Endothelial cell of umbilical vein (primary cell): Measurements from ENCODE around the gene TMEM129. TPM values are rescaled to one million over a fixed set of nuclear protein-coding genes. Genes with fewer than 3 reads are reported as not detected.

Experiments
- BruUV-seq: library from RNA; stranded (reverse); fragments of 400-500 nt; replicated peaks from 2 replicates; lab custom pipeline; 2021; lab: Mats Ljungman, UMichigan
- CTCF ChIA-PET: fragments of 300-600, 350-600 bp; sonication (Branson Sonifier 250); formaldehyde crosslinking; loops from one replicate; lab custom pipeline; 2021; ENCODE audit warnings: antibody characterized with exemption, inconsistent platforms; lab: Charles Lee
- POLR2A ChIA-PET: fragments of 300-600, 350-600 bp; sonication (Branson Sonifier 250); formaldehyde crosslinking; loops from one replicate; lab custom pipeline; 2021; ENCODE audit warnings: antibody characterized with exemption, inconsistent platforms; lab: Charles Lee
- DNase-seq: peaks from one replicate; pipeline ENCODE4 v3.0.0-alpha.2; 2011; ENCODE audit warnings: low read depth, low spot score
- FAIRE-seq: peaks from 2 replicates; lab custom pipeline; 2011; peaks lifted over from hg19 to GRCh38; lab: Jason Lieb, UNC
- H2AFZ ChIP-seq: 2 replicates; pipeline ENCODE4 v1.6.0; 2012; ENCODE audit warnings: low read depth, low read length, control low read depth, inconsistent platforms
- H3K27ac ChIP-seq: 2 replicates; pipeline ENCODE4 v1.5.1; 2011; ENCODE audit warnings: low read depth, mild to moderate bottlenecking, control low read depth, low read length, moderate library complexity; ENCODE audit not compliant: insufficient read depth
- H3K27me3 ChIP-seq, 2 experiments: 2 replicates each; pipeline versions ENCODE4 v1.6.0 to v1.6.1; 2011; ENCODE audit warnings: low read length in 2 of 2, mixed read lengths in 1 of 2; ENCODE audit not compliant: control insufficient read depth in 2 of 2, insufficient read depth in 2 of 2
- H3K36me3 ChIP-seq, 2 experiments: 2 replicates in 1 of 2; 3 replicates in 1 of 2; pipeline ENCODE4 v1.5.1; 2011; ENCODE audit warnings: low read length in 2 of 2, mild to moderate bottlenecking in 1 of 2, moderate library complexity in 1 of 2; ENCODE audit not compliant: control insufficient read depth in 2 of 2, insufficient read depth in 2 of 2; ENCODE audit errors: extremely low read depth in 1 of 2
- H3K4me1 ChIP-seq: 3 replicates; pipeline ENCODE4 v1.5.1; 2011; ENCODE audit warnings: mild to moderate bottlenecking, low read length; ENCODE audit not compliant: control insufficient read depth, insufficient read depth; ENCODE audit errors: extremely low read depth
- H3K4me2 ChIP-seq: 2 replicates; pipeline ENCODE4 v1.6.1; 2011; ENCODE audit warnings: low read length, control low read depth, mixed read lengths; ENCODE audit not compliant: insufficient read depth
- H3K4me3 ChIP-seq, 3 experiments: fragments of 200-600 bp in 1 of 3; sonication (generic), shearing (Covaris generic) in 1 of 3; replicated peaks in 1 of 3; 2 replicates each; pipeline ENCODE4 v1.5.1; 2011 to 2016; ENCODE audit warnings: control low read depth in 3 of 3, low read length in 3 of 3, mild to moderate bottlenecking in 2 of 3, inconsistent platforms in 1 of 3, low read depth in 1 of 3, moderate library complexity in 1 of 3; ENCODE audit not compliant: insufficient read depth in 1 of 3
- H3K79me2 ChIP-seq: 2 replicates; pipeline ENCODE4 v1.6.0; 2012; ENCODE audit warnings: low read length, inconsistent platforms; ENCODE audit not compliant: control insufficient read depth, insufficient read depth
- H3K9ac ChIP-seq: replicated peaks from 2 replicates; pipeline ENCODE3; 2011; ENCODE audit warnings: low read length, control low read depth; ENCODE audit not compliant: insufficient read depth; ENCODE audit errors: extremely low read depth
- H3K9me1 ChIP-seq: replicated peaks from 3 replicates; pipeline ENCODE4 v1.6.0; 2011; ENCODE audit warnings: mild to moderate bottlenecking, low read length; ENCODE audit not compliant: control insufficient read depth, insufficient read depth; ENCODE audit errors: extremely low read depth
- H3K9me3 ChIP-seq: replicated peaks from 2 replicates; pipeline ENCODE4 v1.5.1; 2012; ENCODE audit warnings: low read length, inconsistent platforms; ENCODE audit not compliant: control insufficient read depth, insufficient read depth
- H4K20me1 ChIP-seq: replicated peaks from 2 replicates; pipeline ENCODE3; 2011; ENCODE audit warnings: mild to moderate bottlenecking, low read length; ENCODE audit not compliant: control insufficient read depth, insufficient read depth; ENCODE audit errors: extremely low read depth
- EZH2 ChIP-seq: IDR thresholded peaks from 2 replicates; pipeline ENCODE4 v1.6.1; 2012; ENCODE audit warnings: borderline replicate concordance, low read depth, mild to moderate bottlenecking, moderate library complexity, low read length, inconsistent platforms; ENCODE audit not compliant: severe bottlenecking
- FOS ChIP-seq: IDR thresholded peaks from 2 replicates; pipeline ENCODE4 v1.6.1; 2011; ENCODE audit warnings: mild to moderate bottlenecking, low read length, moderate library complexity, borderline replicate concordance; ENCODE audit not compliant: insufficient read depth
- GATA2 ChIP-seq: IDR thresholded peaks from 2 replicates; pipeline ENCODE4 v1.7.0; 2011; ENCODE audit warnings: low read depth, mild to moderate bottlenecking, moderate library complexity, mixed read lengths, low read length; ENCODE audit not compliant: insufficient read length, insufficient read depth
- JUN ChIP-seq: IDR thresholded peaks from 2 replicates; pipeline ENCODE4 v1.6.1; 2011; ENCODE audit warnings: borderline replicate concordance, low read depth; ENCODE audit not compliant: insufficient read length, insufficient read depth
- MYC ChIP-seq: IDR thresholded peaks from one replicate; pipeline ENCODE4 v1.6.1; 2011; ENCODE audit warnings: mild to moderate bottlenecking, low read depth, low read length
- POLR2A ChIP-seq: IDR thresholded peaks from 2 replicates; pipeline ENCODE4 v1.6.1; 2012; ENCODE audit warnings: low read depth, mild to moderate bottlenecking, control low read depth, low read length
- POLR2AphosphoS5 ChIP-seq: IDR thresholded peaks from 2 replicates; pipeline ENCODE4 v1.6.1; 2012; ENCODE audit warnings: low read depth, mild to moderate bottlenecking, control low read depth, low read length, moderate library complexity; ENCODE audit not compliant: insufficient read depth
- dilution Hi-C: fragments of 300-500 bp; cut with MboI; formaldehyde crosslinking; loops from one replicate; pipeline ENCODE4 v1.15.0; 2019; ENCODE audit warnings: low sequenced_read_pairs; ENCODE audit not compliant: extremely low pct_ligation_motif_present
- intact Hi-C: fragments of 100-400 bp; cut with micrococcal nuclease; formaldehyde crosslinking; loops from one replicate; pipeline ENCODE4 v1.10.0; 2022
- polyA plus RNA-seq, 4 experiments: library from polyadenylated mRNA; depleted of rRNA in 3 of 4; stranded (reverse) in 3 of 4; unstranded in 1 of 4; fragments of >200 nt; gene quantifications; 2 replicates each; pipeline versions ENCODE4 v1.2.1 to v1.2.3, GENCODE V29; 2011 to 2012; ENCODE audit warnings: missing spikeins in 1 of 4
- total RNA-seq: library from RNA; stranded (reverse); gene quantifications from 2 replicates; pipeline ENCODE4 v1.2.3, GENCODE V29; 2021
- TF ChIP-seq, protein P1 (sequence below), 2 donors: IDR thresholded peaks; 1 replicate in 1 of 2; 2 replicates in 1 of 2; pipeline ENCODE4 v1.5.1; 2011; ENCODE audit warnings: low read length in 2 of 2, mild to moderate bottlenecking in 2 of 2, moderate library complexity in 2 of 2, control low read depth in 1 of 2, inconsistent platforms in 1 of 2, low read depth in 1 of 2; ENCODE audit not compliant: insufficient read depth in 1 of 2; ENCODE audit errors: extremely low read depth in 1 of 2
- TF ChIP-seq, protein P2 (sequence below): IDR thresholded peaks from 2 replicates; pipeline ENCODE4 v1.6.1; 2011; ENCODE audit not compliant: insufficient read depth, insufficient read length

The TMEM129 gene
- total and polyA plus RNA-seq, 2 donors (not counting 3 experiments of a cell fraction or from before 2014, with no cell fraction given) = 23.2 to 33.2 TPM

DNA sequence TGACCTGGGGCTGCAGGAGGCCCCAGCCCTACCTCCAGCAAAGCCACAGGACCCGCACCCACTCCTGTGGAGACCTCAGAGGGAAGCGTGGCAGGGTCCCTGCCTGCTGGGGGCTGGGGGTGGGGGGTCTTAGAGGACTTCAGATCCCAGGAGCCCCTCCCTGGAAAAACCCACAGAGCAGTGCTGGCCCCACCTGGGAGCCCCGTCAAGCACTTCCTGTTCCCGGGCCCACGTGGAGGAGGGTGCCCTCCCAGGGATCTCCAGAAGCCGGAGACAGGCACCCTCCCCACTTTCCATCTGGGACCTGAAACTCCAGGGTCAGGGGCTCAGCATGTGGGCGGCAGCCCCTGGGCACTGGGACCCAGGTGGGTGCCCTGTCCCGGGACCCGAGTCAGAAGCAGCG is 32.2 kb upstream of the TMEM129 start:
- H2AFZ ChIP-seq = no peak overlapping the region
- ChIA-PET CTCF (interaction anchor here (1.4 to 3.2 kb wide), 3 partner anchors 8 to 14 kb away, joined by 4 to 17 read pairs (median 4); no protein-coding TSS in a partner anchor), POLR2A (no interaction called here)
- H3K27me3 ChIP-seq = no peaks in the 10 kb centered on the region
- H3K4me1 ChIP-seq = peaks cover 8% of the 10 kb centered on the region
- dilution Hi-C loops = no loop called here
- FAIRE-seq = no peak
- H3K36me3 ChIP-seq = no peaks in the 10 kb centered on the region
- H3K9me3 ChIP-seq = no peaks in the 10 kb centered on the region
- no peaks in the 10 kb centered on the region for H3K79me2 ChIP-seq
- H3K27ac ChIP-seq = no peak overlapping the region
- TF ChIP-seq POLR2A (no peak), GATA2 (no peak), JUN (no peak), FOS (no peak), EZH2 (no peak), MYC (no peak), POLR2AphosphoS5 (no peak)
- TF ChIP-seq, protein P1, sequence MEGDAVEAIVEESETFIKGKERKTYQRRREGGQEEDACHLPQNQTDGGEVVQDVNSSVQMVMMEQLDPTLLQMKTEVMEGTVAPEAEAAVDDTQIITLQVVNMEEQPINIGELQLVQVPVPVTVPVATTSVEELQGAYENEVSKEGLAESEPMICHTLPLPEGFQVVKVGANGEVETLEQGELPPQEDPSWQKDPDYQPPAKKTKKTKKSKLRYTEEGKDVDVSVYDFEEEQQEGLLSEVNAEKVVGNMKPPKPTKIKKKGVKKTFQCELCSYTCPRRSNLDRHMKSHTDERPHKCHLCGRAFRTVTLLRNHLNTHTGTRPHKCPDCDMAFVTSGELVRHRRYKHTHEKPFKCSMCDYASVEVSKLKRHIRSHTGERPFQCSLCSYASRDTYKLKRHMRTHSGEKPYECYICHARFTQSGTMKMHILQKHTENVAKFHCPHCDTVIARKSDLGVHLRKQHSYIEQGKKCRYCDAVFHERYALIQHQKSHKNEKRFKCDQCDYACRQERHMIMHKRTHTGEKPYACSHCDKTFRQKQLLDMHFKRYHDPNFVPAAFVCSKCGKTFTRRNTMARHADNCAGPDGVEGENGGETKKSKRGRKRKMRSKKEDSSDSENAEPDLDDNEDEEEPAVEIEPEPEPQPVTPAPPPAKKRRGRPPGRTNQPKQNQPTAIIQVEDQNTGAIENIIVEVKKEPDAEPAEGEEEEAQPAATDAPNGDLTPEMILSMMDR (IDR thresholded peaks at IDR 0.05; ENCODE audit: extremely low read depth in 1 of 2, insufficient read depth in 1 of 2, low read depth in 1 of 2, low read length in 2 of 2) = no peak
- TF ChIP-seq, protein P2, sequence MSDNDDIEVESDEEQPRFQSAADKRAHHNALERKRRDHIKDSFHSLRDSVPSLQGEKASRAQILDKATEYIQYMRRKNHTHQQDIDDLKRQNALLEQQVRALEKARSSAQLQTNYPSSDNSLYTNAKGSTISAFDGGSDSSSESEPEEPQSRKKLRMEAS = no peak
- no peak overlapping the region for H3K9ac ChIP-seq
- H3K4me3 ChIP-seq = no peak overlapping the region
- no TSS peak for BruUV-seq
- DNase-seq = no peak
- no peaks in the 10 kb centered on the region for H3K9me1 ChIP-seq
- no peaks in the 10 kb centered on the region for H4K20me1 ChIP-seq
- no peak overlapping the region for H3K4me2 ChIP-seq
- intact Hi-C loops = no loop called here
